Activated CD8-positive, alpha-beta T cell treated with anti-CD3 and anti-CD28 coated beads for 36 hours (primary cell): ENCODE measurements around the gene SPOCK2. TPM values are rescaled to one million over a fixed set of nuclear protein-coding genes. Genes with fewer than 3 reads are reported as not detected.

Experiments
- ATAC-seq: fragments of 200-7000 bp; cut with Tn5 transposase; one replicate; pipeline ENCODE4 v1.10.0; 2021; ENCODE audit warnings: mild to moderate bottlenecking, moderate library complexity
- CTCF ChIA-PET: fragments of 350-600 bp; sonication (Branson Sonifier 250); formaldehyde crosslinking; loops from one replicate; lab custom pipeline; 2021; ENCODE audit warnings: antibody characterized with exemption; lab: Charles Lee
- POLR2A ChIA-PET: fragments of 350-600 bp; sonication (Branson Sonifier 250); formaldehyde crosslinking; loops from one replicate; lab custom pipeline; 2021; ENCODE audit warnings: antibody characterized with exemption; lab: Charles Lee
- DNase-seq: peaks from one replicate; pipeline ENCODE4 v3.0.0-alpha.2; 2020
- H3K27ac Mint-ChIP-seq: one replicate; pipeline ENCODE4 v1.8.0; 2021; ENCODE audit warnings: mild to moderate bottlenecking, mixed read lengths
- H3K27me3 Mint-ChIP-seq: one replicate; pipeline ENCODE4 v1.8.0; 2021; ENCODE audit warnings: mixed read lengths
- H3K36me3 Mint-ChIP-seq: one replicate; pipeline ENCODE4 v1.8.0; 2021; ENCODE audit warnings: low read depth, mixed read lengths
- H3K4me1 Mint-ChIP-seq: one replicate; pipeline ENCODE4 v1.8.0; 2021; ENCODE audit warnings: low read depth, mixed read lengths
- H3K4me3 Mint-ChIP-seq: one replicate; pipeline ENCODE4 v1.8.0; 2021; ENCODE audit warnings: mild to moderate bottlenecking, moderate library complexity, mixed read lengths
- H3K9me3 Mint-ChIP-seq: one replicate; pipeline ENCODE4 v1.8.0; 2021; ENCODE audit warnings: mixed read lengths
- CTCF ChIP-seq: fragments of 200-600 bp; IDR thresholded peaks from one replicate; pipeline ENCODE4 v1.8.0; 2022; ENCODE audit warnings: antibody characterized with exemption, mild to moderate bottlenecking
- intact Hi-C: fragments of 100-400 bp; cut with micrococcal nuclease; formaldehyde crosslinking; loops from one replicate; pipeline ENCODE4 v1.10.0; 2022
- total RNA-seq, 2 experiments: library from RNA; stranded (reverse); gene quantifications; one replicate each; pipeline ENCODE4 v1.2.3, GENCODE V29; 2021

SPOCK2 gene
- total RNA-seq, 2 experiments from 2014 or later = 134 to 135 TPM

GRCh38 chr10:72116372-72116771 is 28.0 kb upstream of the SPOCK2 start:
- ATAC-seq (no peak), DNase-seq (no peak)
- H3K36me3 Mint-ChIP-seq = peaks cover 35% of the 10 kb centered on the region
- POLR2A ChIA-PET = interaction anchor here (0.9 to 1.4 kb wide), 3 partner anchors 10 to 202 kb away, joined by 3 read pairs; partner anchors contain the start of genes ANAPC16 and ASCC1
- H3K9me3 Mint-ChIP-seq = peaks cover 4% of the 10 kb centered on the region
- H3K4me3 Mint-ChIP-seq = no peak overlapping the region
- H3K27ac Mint-ChIP-seq = no peak overlapping the region
- H3K4me1 Mint-ChIP-seq = peaks cover 20% of the 10 kb centered on the region
- H3K27me3 Mint-ChIP-seq = no peaks in the 10 kb centered on the region
- intact Hi-C loops = no loop called here
- no peak for TF ChIP-seq CTCF
- CTCF ChIA-PET = interaction anchor here (1.0 to 8.2 kb wide), 5 partner anchors 10 to 221 kb away, joined by 3 to 41 read pairs (median 4); no protein-coding TSS in a partner anchor

GRCh38 chr10:72114706-72115450 is 26.5 kb upstream of the SPOCK2 start:
- H3K27me3 Mint-ChIP-seq = no peaks in the 10 kb centered on the region
- DNase-seq (no peak), ATAC-seq (no peak)
- no peak overlapping the region for H3K27ac Mint-ChIP-seq
- H3K36me3 Mint-ChIP-seq = peaks cover 34% of the 10 kb centered on the region
- intact Hi-C loops = no loop called here
- no peak for TF ChIP-seq CTCF
- POLR2A ChIA-PET = interaction anchor here (0.6 kb wide), 1 partner anchor 64 kb away, joined by 4 read pairs; no protein-coding TSS in a partner anchor
- CTCF ChIA-PET = interaction anchor here (0.7 to 8.2 kb wide), 4 partner anchors 12 to 223 kb away, joined by 3 to 41 read pairs (median 4); no protein-coding TSS in a partner anchor
- H3K4me1 Mint-ChIP-seq = peaks cover 28% of the 10 kb centered on the region
- peaks cover 4% of the 10 kb centered on the region for H3K9me3 Mint-ChIP-seq
- H3K4me3 Mint-ChIP-seq = no peak overlapping the region

GRCh38 chr10:72110673-72111401 is 22.5 kb upstream of the SPOCK2 start:
- no peak for ATAC-seq
- Mint-ChIP-seq H3K27me3 (no peaks in the 10 kb centered on the region), H3K4me1 (peaks cover 63% of the 10 kb centered on the region), H3K4me3 (no peak overlapping the region), H3K36me3 (peaks cover 26% of the 10 kb centered on the region), H3K9me3 (no peaks in the 10 kb centered on the region), H3K27ac (no peak overlapping the region)
- POLR2A ChIA-PET = no interaction called here
- intact Hi-C loops = no loop called here
- no peak for TF ChIP-seq CTCF
- no peak for DNase-seq
- CTCF ChIA-PET = no interaction called here

GRCh38 chr10:72109636-72110157 is 21.3 kb upstream of the SPOCK2 start:
- TF ChIP-seq CTCF = no peak
- intact Hi-C loops = no loop called here
- POLR2A ChIA-PET = no interaction called here
- Mint-ChIP-seq H3K27me3 (no peaks in the 10 kb centered on the region), H3K9me3 (no peaks in the 10 kb centered on the region), H3K4me1 (peaks cover 64% of the 10 kb centered on the region), H3K4me3 (peak overlapping the region; percentile 27), H3K36me3 (peaks cover 26% of the 10 kb centered on the region), H3K27ac (peak overlapping the region; percentile 86)
- CTCF ChIA-PET = interaction anchor here (1.2 to 2.1 kb wide), 3 partner anchors 11 to 115 kb away, joined by 3 to 7 read pairs (median 6); no protein-coding TSS in a partner anchor
- DNase-seq (peak; percentile 19), ATAC-seq (peak; percentile 58)
